Measurements from ENCODE around the gene POTEB2. TPM values are rescaled to one million over a fixed set of nuclear protein-coding genes. Genes with fewer than 3 reads are reported as not detected.
"Not testable (repeated sequence)": the region's sequence is repeated elsewhere in the genome, so short reads cannot be mapped to it uniquely, and the experiment has no call there.

The POTEB2 gene
- total RNA-seq: not detected
- not detected for polyA plus RNA-seq (ENCODE audit: insufficient read depth in 1 of 8, insufficient read length in 8 of 8, low replicate concordance in 1 of 8)
- long read RNA-seq, donor 1: 0 reads
- long read RNA-seq, donor 2: 0 reads
- long read RNA-seq, donor 3: 0 reads
- long read RNA-seq, donor 4: 0 reads
- long read RNA-seq, donor 5: 0 reads
- long read RNA-seq, donor 6: 0 reads
- long read RNA-seq, donor 7: 0 reads
- long read RNA-seq, donor 8: 0 reads
- long read RNA-seq, donor 9: 0 reads
- long read RNA-seq, donor 10: 0 reads
- long read RNA-seq, donor 11: 0 reads

- H3K36me3 ChIP-seq (ENCODE audit: control insufficient read depth, insufficient read depth, low read length); H3K27ac ChIP-seq (ENCODE audit: low read length); H3K9me3 ChIP-seq (replicated peaks; ENCODE audit: control insufficient read depth, low read depth, low read length); DNase-seq; H3K4me3 ChIP-seq (ENCODE audit: low read length); H3K4me1 ChIP-seq (ENCODE audit: control insufficient read depth, insufficient read depth, low read length); H3K27me3 ChIP-seq (ENCODE audit: control insufficient read depth, insufficient read depth, low read length): not testable (repeated sequence)
- no CpG with 5 or more reads among the region's 9 CpGs for WGBS (ENCODE audit: insufficient coverage)
Observed at GRCh38 chr15:20866214-20866613, at the start of gene POTEB2. Gene POTEB2 (minus strand): TSS chr15:20866314. CDS start chr15:20866281, 33 bp downstream.

- not testable (repeated sequence) for DNase-seq; H3K4me1 ChIP-seq (ENCODE audit: control insufficient read depth, insufficient read depth, low read length); H3K27ac ChIP-seq (ENCODE audit: low read length); H3K36me3 ChIP-seq (ENCODE audit: control insufficient read depth, insufficient read depth, low read length); H3K27me3 ChIP-seq (ENCODE audit: control insufficient read depth, insufficient read depth, low read length); H3K4me3 ChIP-seq (ENCODE audit: low read length); H3K9me3 ChIP-seq (replicated peaks; ENCODE audit: control insufficient read depth, low read depth, low read length)
- no CpG with 5 or more reads among the region's 5 CpGs for WGBS (ENCODE audit: insufficient coverage)
Observed at GRCh38 chr15:20879916-20880315, 13.8 kb upstream of the POTEB2 start.

DNA sequence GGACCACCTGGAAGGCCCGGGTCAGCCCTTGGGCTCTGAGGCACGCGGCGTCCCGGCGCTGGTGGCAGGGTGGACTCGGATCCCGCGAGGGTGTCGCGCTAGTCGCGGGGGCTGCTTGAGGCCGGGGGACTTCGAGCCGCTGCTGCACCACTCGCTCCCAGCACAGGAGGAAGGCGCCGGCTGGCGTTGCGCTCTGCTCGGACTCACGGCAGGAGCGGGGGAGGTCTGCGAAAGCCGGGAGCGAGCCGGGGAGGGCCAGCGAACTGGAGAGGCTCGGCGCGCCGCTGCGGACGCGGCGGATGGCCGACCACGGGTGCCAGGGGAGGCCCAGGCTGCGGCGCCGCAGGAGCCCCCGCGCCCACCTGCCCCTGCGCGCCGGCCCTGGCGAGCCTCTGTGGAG lies 12.3 kb upstream of the POTEB2 start:
- not testable (repeated sequence) for H3K4me3 ChIP-seq (ENCODE audit: low read length); H3K27ac ChIP-seq (ENCODE audit: low read length); H3K9me3 ChIP-seq (replicated peaks; ENCODE audit: control insufficient read depth, low read depth, low read length); DNase-seq; H3K36me3 ChIP-seq (ENCODE audit: control insufficient read depth, insufficient read depth, low read length); H3K4me1 ChIP-seq (ENCODE audit: control insufficient read depth, insufficient read depth, low read length); H3K27me3 ChIP-seq (ENCODE audit: control insufficient read depth, insufficient read depth, low read length)
- WGBS (ENCODE audit: insufficient coverage): 40% methylated on average over 1 of the region's 48 CpGs

GRCh38 chr15:20877819-20878218 lies 11.7 kb upstream of the POTEB2 start:
- H3K9me3 ChIP-seq (replicated peaks; ENCODE audit: control insufficient read depth, low read depth, low read length); H3K4me3 ChIP-seq (ENCODE audit: low read length); H3K36me3 ChIP-seq (ENCODE audit: control insufficient read depth, insufficient read depth, low read length); H3K27me3 ChIP-seq (ENCODE audit: control insufficient read depth, insufficient read depth, low read length); DNase-seq; H3K27ac ChIP-seq (ENCODE audit: low read length); H3K4me1 ChIP-seq (ENCODE audit: control insufficient read depth, insufficient read depth, low read length): not testable (repeated sequence)
- WGBS (ENCODE audit: insufficient coverage): no CpG with 5 or more reads among the region's 37 CpGs

Data from muscle of leg (tissue), 16 donors.